HepG2 (cell line): ENCODE results near the gene P3H2. TPM values are rescaled to one million over a fixed set of nuclear protein-coding genes. Genes with fewer than 3 reads are reported as not detected.

Experiments
- ATAC-seq: fragments of 200-7000 bp; cut with Tn5 transposase; 3 replicates; pipeline ENCODE4 v1.9.1; 2020; ENCODE audit warnings: mild to moderate bottlenecking, moderate library complexity
- BruUV-seq: library from RNA; stranded (reverse); fragments of 400-500 nt; replicated peaks from 2 replicates; lab custom pipeline; 2021; lab: Mats Ljungman, UMichigan
- CTCF ChIA-PET: fragments of 300-600 bp; formaldehyde crosslinking; extraction: SDS; loops from one replicate; lab custom pipeline; 2021; ENCODE audit warnings: low total read pairs, inconsistent platforms, low intra/inter-chr PET ratio; lab: Yijun Ruan, JAX
- POLR2A ChIA-PET: fragments of 350-600 bp; sonication (Branson Sonifier 250); formaldehyde crosslinking; loops from one replicate; lab custom pipeline; 2020; ENCODE audit warnings: antibody characterized with exemption, inconsistent platforms; lab: Yijun Ruan, JAX
- DNase-seq: peaks from one replicate; pipeline ENCODE4 v3.0.0-alpha.2; 2015; ENCODE audit warnings: low spot score
- FAIRE-seq: peaks from 3 replicates; lab custom pipeline; 2011; peaks lifted over from hg19 to GRCh38; lab: Jason Lieb, UNC
- H2AFZ ChIP-seq: one replicate; pipeline ENCODE4 v1.6.1; 2011; ENCODE audit warnings: low read length, inconsistent platforms
- H3K27ac ChIP-seq: fragments of 300-600 bp; 3 replicates; pipeline ENCODE4 v1.8.0; 2011; ENCODE audit warnings: mixed run types, mild to moderate bottlenecking, mixed read lengths, low read length, inconsistent platforms; ENCODE audit not compliant: insufficient read depth; ENCODE audit errors: extremely low read length
- H3K27me3 ChIP-seq, 2 experiments: fragments of 200-600 bp in 1 of 2; 2 replicates in 1 of 2; 3 replicates in 1 of 2; pipeline versions ENCODE4 v1.6.0 to v1.8.0; 2011; ENCODE audit warnings: low read length in 2 of 2, mild to moderate bottlenecking in 2 of 2, moderate library complexity in 2 of 2, inconsistent platforms in 1 of 2; ENCODE audit not compliant: insufficient read depth in 2 of 2, control insufficient read depth in 1 of 2
- H3K36me3 ChIP-seq, 2 experiments: fragments of 200-600 bp in 1 of 2; replicated peaks in 1 of 2; 2 replicates in 1 of 2; 3 replicates in 1 of 2; pipeline versions ENCODE4 v1.5.1 to v1.8.0; 2011; ENCODE audit warnings: low read length in 2 of 2, inconsistent platforms in 1 of 2; ENCODE audit not compliant: insufficient read depth in 2 of 2, control insufficient read depth in 1 of 2
- H3K4me1 ChIP-seq: 2 replicates; pipeline ENCODE4 v1.5.1; 2012; ENCODE audit warnings: low read length, inconsistent platforms; ENCODE audit not compliant: insufficient read depth
- H3K4me2 ChIP-seq: 2 replicates; pipeline ENCODE4 v1.6.0; 2011; ENCODE audit warnings: low read depth, low read length, inconsistent platforms
- H3K4me3 ChIP-seq, 3 experiments: fragments of 200-600 bp in 1 of 3; sonication (generic), shearing (Covaris generic) in 1 of 3; replicated peaks in 1 of 3; 2 replicates each; pipeline ENCODE4 v1.5.1; 2011 to 2016; ENCODE audit warnings: low read length in 3 of 3, inconsistent platforms in 2 of 3, low read depth in 2 of 3, mild to moderate bottlenecking in 2 of 3, control low read depth in 1 of 3, mixed read lengths in 1 of 3; ENCODE audit not compliant: insufficient read depth in 1 of 3
- H3K79me2 ChIP-seq: one replicate; pipeline ENCODE4 v1.6.1; 2011; ENCODE audit warnings: low read length, inconsistent platforms; ENCODE audit not compliant: insufficient read depth
- H3K9ac ChIP-seq: 2 replicates; pipeline ENCODE4 v1.6.0; 2011; ENCODE audit warnings: mild to moderate bottlenecking, low read depth, low read length, inconsistent platforms; ENCODE audit not compliant: insufficient read depth
- H3K9me3 ChIP-seq: 2 replicates; pipeline ENCODE4 v1.5.1; 2012; ENCODE audit warnings: mild to moderate bottlenecking, low read length
- H4K20me1 ChIP-seq: 2 replicates; pipeline ENCODE4 v1.6.0; 2011; ENCODE audit warnings: inconsistent platforms, mild to moderate bottlenecking, low read length, moderate library complexity; ENCODE audit not compliant: insufficient read depth
- DR1 ChIP-seq: sonication (generic); formaldehyde crosslinking; IDR thresholded peaks from 2 replicates; pipeline ENCODE4 v1.8.0; 2021; ENCODE audit warnings: mild to moderate bottlenecking, missing genetic modification reagents, inconsistent platforms
- FOXJ3 ChIP-seq: sonication (generic); formaldehyde crosslinking; IDR thresholded peaks from 2 replicates; pipeline ENCODE4 v1.4.0; 2020; ENCODE audit warnings: missing genetic modification reagents, mild to moderate bottlenecking, borderline replicate concordance
- GPN1 ChIP-seq: sonication (generic); formaldehyde crosslinking; IDR thresholded peaks from 2 replicates; pipeline ENCODE4 v1.5.1; 2020; ENCODE audit warnings: missing genetic modification reagents, borderline replicate concordance
- KLF13 ChIP-seq: sonication (generic); formaldehyde crosslinking; IDR thresholded peaks from 2 replicates; pipeline ENCODE4 v1.4.0; 2020; ENCODE audit warnings: mild to moderate bottlenecking, missing genetic modification reagents
- RFXANK ChIP-seq: IDR thresholded peaks from 2 replicates; pipeline ENCODE4 v1.6.1; 2016
- SNAPC2 ChIP-seq: sonication (generic); formaldehyde crosslinking; IDR thresholded peaks from 2 replicates; pipeline ENCODE4 v1.8.1; 2022; ENCODE audit warnings: mild to moderate bottlenecking, missing genetic modification reagents
- STAT6 ChIP-seq: sonication (generic); formaldehyde crosslinking; IDR thresholded peaks from 2 replicates; pipeline ENCODE4 v1.4.0; 2020; ENCODE audit warnings: missing genetic modification reagents, mild to moderate bottlenecking, borderline replicate concordance
- TBX3 ChIP-seq: fragments of 450-650 bp; IDR thresholded peaks from 2 replicates; pipeline ENCODE4 v1.6.1; 2017; ENCODE audit warnings: antibody characterized with exemption, mild to moderate bottlenecking, inconsistent platforms, borderline replicate concordance
- ZFP36 ChIP-seq: fragments of 150-350 bp; IDR thresholded peaks from 2 replicates; pipeline ENCODE4 v1.6.1; 2018; ENCODE audit warnings: borderline replicate concordance, low read length, low read depth; ENCODE audit not compliant: partially characterized antibody
- ZNF17 ChIP-seq: sonication (generic); formaldehyde crosslinking; IDR thresholded peaks from 2 replicates; pipeline ENCODE4 v1.5.0; 2020; ENCODE audit warnings: mild to moderate bottlenecking, missing genetic modification reagents
- ZNF24 ChIP-seq: fragments of 450-650 bp; IDR thresholded peaks from 2 replicates; pipeline ENCODE4 v1.6.1; 2017; ENCODE audit warnings: antibody characterized with exemption, mild to moderate bottlenecking
- ZNF616 ChIP-seq: sonication (generic); formaldehyde crosslinking; IDR thresholded peaks from 2 replicates; pipeline ENCODE4 v1.5.0; 2020; ENCODE audit warnings: low read depth, mild to moderate bottlenecking, missing genetic modification reagents
- ZNF709 ChIP-seq: sonication (generic); formaldehyde crosslinking; IDR thresholded peaks from 2 replicates; pipeline ENCODE4 v1.5.0; 2020; ENCODE audit warnings: mild to moderate bottlenecking, missing genetic modification reagents
- ZNF772 ChIP-seq: sonication (generic); formaldehyde crosslinking; IDR thresholded peaks from 2 replicates; pipeline ENCODE4 v1.5.0; 2020; ENCODE audit warnings: mild to moderate bottlenecking, missing genetic modification reagents
- WGBS: methylation state at CpG from one replicate; pipeline ENCODE4 v1.1.6; 2017; ENCODE audit warnings: low lambda C conversion rate; 5-methylcytosine and 5-hydroxymethylcytosine counted together
- in situ Hi-C: cut with HindIII; loops from 2 replicates; pipeline ENCODE4 v1.10.0; 2017; ENCODE audit warnings: low pct_unique_long_range_greater_than_20kb; ENCODE audit not compliant: extremely low pct_ligation_motif_present
- intact Hi-C: fragments of 100-400 bp; cut with micrococcal nuclease; formaldehyde crosslinking; loops from one replicate; pipeline ENCODE4 v1.10.0; 2022; ENCODE audit not compliant: unreplicated experiment
- polyA plus RNA-seq, 8 experiments: library from polyadenylated mRNA; depleted of rRNA in 3 of 8; stranded (reverse) in 7 of 8; unstranded in 1 of 8; fragments of >200 nt; fragmentation: Illumina TruSeq in 4 of 8; extraction: Trizol in 4 of 8; gene quantifications; 2 replicates each; pipeline versions ENCODE4 v1.2.1 to v1.2.3, GENCODE V29; 2011 to 2016; ENCODE audit warnings: low read depth in 4 of 8, missing spikeins in 1 of 8, mixed read lengths in 1 of 8; ENCODE audit not compliant: insufficient read depth in 1 of 8
- total RNA-seq, 5 experiments: library from RNA; depleted of rRNA; stranded (reverse); fragments of >200 nt; fragmentation: Illumina TruSeq; extraction: Trizol; gene quantifications; 2 replicates each; pipeline ENCODE4 v1.2.3, GENCODE V29; 2016; ENCODE audit warnings: low read depth in 1 of 5
- TF ChIP-seq, protein P1 (sequence below): sonication (generic); formaldehyde crosslinking; IDR thresholded peaks from 2 replicates; pipeline ENCODE4 v1.5.1; 2020; ENCODE audit warnings: mild to moderate bottlenecking, missing genetic modification reagents, borderline replicate concordance

Gene P3H2
- total and polyA plus RNA-seq, 2 of the 13 experiments (the other 11 are each of a cell fraction or from before 2014, with no cell fraction given) = not detected

GRCh38 chr3:189975391-189975990 lies 145.2 kb downstream of the P3H2 start:
- FAIRE-seq = no peak
- BruUV-seq = no TSS peak
- H3K4me1 ChIP-seq = no peaks in the 10 kb centered on the region
- no peak overlapping the region for H3K4me2 ChIP-seq
- H3K27me3 ChIP-seq = no peaks in the 10 kb centered on the region
- in situ Hi-C loops = loop anchor here (10.0 kb wide), 1 partner anchor 349 kb away; the partner anchor contains the start of gene CLDN1
- H3K36me3 ChIP-seq = no peaks in the 10 kb centered on the region
- H3K9me3 ChIP-seq = no peaks in the 10 kb centered on the region
- H2AFZ ChIP-seq = no peak overlapping the region
- WGBS = 0% methylated on average over 4 of the region's 4 CpGs
- no peak overlapping the region for H3K27ac ChIP-seq
- POLR2A ChIA-PET = no interaction called here
- no peaks in the 10 kb centered on the region for H4K20me1 ChIP-seq
- ATAC-seq = no peak
- no peak overlapping the region for H3K4me3 ChIP-seq
- CTCF ChIA-PET = no interaction called here
- TF ChIP-seq TBX3 = no peak
- no peak for TF ChIP-seq SNAPC2 (CRISPR knock-in tag)
- TF ChIP-seq, protein P1, sequence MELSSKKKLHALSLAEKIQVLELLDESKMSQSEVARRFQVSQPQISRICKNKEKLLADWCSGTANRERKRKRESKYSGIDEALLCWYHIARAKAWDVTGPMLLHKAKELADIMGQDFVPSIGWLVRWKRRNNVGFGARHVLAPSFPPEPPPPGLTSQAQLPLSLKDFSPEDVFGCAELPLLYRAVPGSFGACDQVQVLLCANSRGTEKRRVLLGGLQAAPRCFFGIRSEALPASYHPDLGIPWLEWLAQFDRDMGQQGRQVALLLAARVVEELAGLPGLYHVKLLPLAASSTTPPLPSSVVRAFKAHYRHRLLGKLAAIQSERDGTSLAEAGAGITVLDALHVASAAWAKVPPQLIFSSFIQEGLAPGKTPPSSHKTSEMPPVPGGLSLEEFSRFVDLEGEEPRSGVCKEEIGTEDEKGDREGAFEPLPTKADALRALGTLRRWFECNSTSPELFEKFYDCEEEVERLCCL = no peak
- TF ChIP-seq KLF13 (CRISPR knock-in tag) = no peak
- no peak for TF ChIP-seq ZFP36
- no peak for TF ChIP-seq ZNF24
- no peak for TF ChIP-seq ZNF17 (CRISPR knock-in tag)
- no peak for TF ChIP-seq RFXANK
- TF ChIP-seq FOXJ3 (CRISPR knock-in tag) = no peak
- no peak for TF ChIP-seq ZNF709 (CRISPR knock-in tag)
- no peak for TF ChIP-seq ZNF616 (CRISPR knock-in tag)
- TF ChIP-seq DR1 = no peak
- TF ChIP-seq ZNF772 = no peak
- no peak for TF ChIP-seq GPN1 (CRISPR knock-in tag)
- no peak for TF ChIP-seq STAT6 (CRISPR knock-in tag)
- intact Hi-C loops = no loop called here
- no peaks in the 10 kb centered on the region for H3K79me2 ChIP-seq
- H3K9ac ChIP-seq = no peak overlapping the region
- no peak for DNase-seq
